GM12878 (cell line): Measurements from ENCODE around the gene ZNF512. TPM values are rescaled to one million over a fixed set of nuclear protein-coding genes. Genes with fewer than 3 reads are reported as not detected.

ENCODE experiments used
- ATAC-seq: fragments of 200-7000 bp; cut with Tn5 transposase; 3 replicates; pipeline ENCODE4 v1.9.1; 2020; ENCODE audit warnings: mild to moderate bottlenecking, moderate library complexity
- BruUV-seq: library from RNA; stranded (reverse); fragments of 400-500 nt; replicated peaks from 2 replicates; lab custom pipeline; 2021; lab: Mats Ljungman, UMichigan
- CTCF ChIA-PET: fragments of 300-600 bp; sonication (Branson Sonifier 250); formaldehyde crosslinking; extraction: SDS; loops from one replicate; lab custom pipeline; 2021; ENCODE audit warnings: inconsistent platforms; lab: Yijun Ruan, JAX
- POLR2A ChIA-PET: fragments of 350-600 bp; formaldehyde crosslinking; extraction: SDS; loops from one replicate; lab custom pipeline; 2021; ENCODE audit warnings: inconsistent platforms; lab: Charles Lee
- RAD21 ChIA-PET: fragments of 300-600 bp; sonication (Branson Sonifier 250); formaldehyde crosslinking; loops from one replicate; lab custom pipeline; 2023; ENCODE audit warnings: antibody characterized with exemption; ENCODE audit not compliant: unreplicated experiment; lab: Charles Lee
- SMC1A ChIA-PET: fragments of 300-600 bp; sonication (Branson Sonifier 250); formaldehyde crosslinking; loops from one replicate; lab custom pipeline; 2023; ENCODE audit not compliant: unreplicated experiment, uncharacterized antibody; lab: Charles Lee
- DNase-seq: peaks from one replicate; pipeline ENCODE4 v3.0.0-alpha.2; 2011; ENCODE audit warnings: low read depth, low spot score
- FAIRE-seq: peaks from 3 replicates; lab custom pipeline; 2011; peaks lifted over from hg19 to GRCh38; lab: Jason Lieb, UNC
- H2AFZ ChIP-seq: 2 replicates; pipeline ENCODE4 v1.6.0; 2011; ENCODE audit warnings: low read depth, low read length, control low read depth; ENCODE audit not compliant: control insufficient read depth
- H3K27ac ChIP-seq: 2 replicates; pipeline ENCODE4 v1.5.1; 2011; ENCODE audit warnings: control low read depth; ENCODE audit not compliant: control insufficient read depth, insufficient read depth
- H3K27me3 ChIP-seq, 2 experiments: replicated peaks in 1 of 2; 2 replicates each; pipeline versions ENCODE4 v1.6.0 to v1.6.1; 2011; ENCODE audit warnings: low read length in 1 of 2; ENCODE audit not compliant: control insufficient read depth in 2 of 2, insufficient read depth in 2 of 2
- H3K36me3 ChIP-seq, 2 experiments: 2 replicates each; pipeline ENCODE4 v1.5.1; 2011; ENCODE audit warnings: low read length in 1 of 2; ENCODE audit not compliant: control insufficient read depth in 2 of 2, insufficient read depth in 2 of 2
- H3K4me1 ChIP-seq: 2 replicates; pipeline ENCODE4 v1.6.1; 2011; ENCODE audit warnings: mild to moderate bottlenecking, low read length, moderate library complexity, mixed read lengths; ENCODE audit not compliant: control insufficient read depth, insufficient read depth
- H3K4me2 ChIP-seq: 2 replicates; pipeline ENCODE4 v1.6.0; 2011; ENCODE audit warnings: control low read depth; ENCODE audit not compliant: control insufficient read depth, insufficient read depth
- H3K4me3 ChIP-seq: fragments of 200-600 bp; sonication (generic); 2 replicates; pipeline ENCODE4 v1.5.1; 2016
- H3K79me2 ChIP-seq: 2 replicates; pipeline ENCODE4 v1.6.0; 2011; ENCODE audit warnings: low read length; ENCODE audit not compliant: control insufficient read depth, insufficient read depth
- H3K9ac ChIP-seq: 2 replicates; pipeline ENCODE4 v1.8.0; 2011; ENCODE audit warnings: low read length, control low read depth, mixed read lengths; ENCODE audit not compliant: control insufficient read depth, insufficient read depth
- H3K9me3 ChIP-seq: replicated peaks from 3 replicates; pipeline ENCODE4 v1.5.1; 2011; ENCODE audit warnings: mild to moderate bottlenecking, low read length; ENCODE audit not compliant: control insufficient read depth, insufficient read depth
- H4K20me1 ChIP-seq: 2 replicates; pipeline ENCODE4 v1.6.0; 2011; ENCODE audit not compliant: control insufficient read depth, insufficient read depth
- BCL3 ChIP-seq: IDR thresholded peaks from 2 replicates; pipeline ENCODE4 v1.6.1; 2011; ENCODE audit warnings: borderline replicate concordance, low read depth, mild to moderate bottlenecking, moderate library complexity, low read length; ENCODE audit not compliant: insufficient read depth, poor library complexity, severe bottlenecking
- E2F8 ChIP-seq: fragments of 450-650 bp; IDR thresholded peaks from 2 replicates; pipeline ENCODE4 v1.6.1; 2018; ENCODE audit warnings: mild to moderate bottlenecking, low read depth, moderate library complexity; ENCODE audit not compliant: partially characterized antibody
- EED ChIP-seq: sonication (generic); IDR thresholded peaks from 2 replicates; pipeline ENCODE4 v1.6.1; 2016; ENCODE audit warnings: antibody characterized with exemption, low read depth
- EGR1 ChIP-seq, 2 experiments: IDR thresholded peaks; 1 replicate in 1 of 2; 2 replicates in 1 of 2; pipeline ENCODE4 v1.6.1; 2011 to 2012; ENCODE audit warnings: low read depth in 2 of 2, low read length in 2 of 2, borderline replicate concordance in 1 of 2, mild to moderate bottlenecking in 1 of 2, moderate library complexity in 1 of 2
- HCFC1 ChIP-seq: fragments of 150-350 bp; IDR thresholded peaks from 2 replicates; pipeline ENCODE4 v1.6.1; 2014; ENCODE audit warnings: low read length
- IRF5 ChIP-seq: fragments of 450-650 bp; IDR thresholded peaks from 2 replicates; pipeline ENCODE4 v1.6.1; 2017; ENCODE audit warnings: borderline replicate concordance
- JUND ChIP-seq: IDR thresholded peaks from 2 replicates; pipeline ENCODE4 v1.6.1; 2012; ENCODE audit warnings: low read depth, mild to moderate bottlenecking, low read length, improper control_type of control experiment, moderate library complexity
- NFXL1 ChIP-seq: fragments of 450-650 bp; IDR thresholded peaks from 2 replicates; pipeline ENCODE4 v1.6.1; 2017; ENCODE audit warnings: antibody characterized with exemption, mild to moderate bottlenecking, borderline replicate concordance
- RAD21 ChIP-seq: IDR thresholded peaks from 2 replicates; pipeline ENCODE4 v1.6.1; 2011; ENCODE audit warnings: mild to moderate bottlenecking, low read depth, low read length, moderate library complexity; ENCODE audit not compliant: insufficient read depth
- SMC3 ChIP-seq: IDR thresholded peaks from 2 replicates; pipeline ENCODE4 v1.6.1; 2011; ENCODE audit warnings: low read length, improper control_type of control experiment, borderline replicate concordance
- ZNF24 ChIP-seq: fragments of 450-650 bp; IDR thresholded peaks from 2 replicates; pipeline ENCODE4 v1.6.1; 2017; ENCODE audit warnings: antibody characterized with exemption, mild to moderate bottlenecking
- WGBS: methylation state at CpG from one replicate; pipeline ENCODE4 v1.1.6; 2016; ENCODE audit warnings: low lambda C conversion rate; ENCODE audit not compliant: insufficient replicate concordance, insufficient coverage; ENCODE audit errors: missing lambda C conversion rate; 5-methylcytosine and 5-hydroxymethylcytosine counted together
- in situ Hi-C: fragments of 300-500 bp; cut with MboI; formaldehyde crosslinking; loops from 9 replicates; pipeline ENCODE4 v1.14.3; 2018; ENCODE audit warnings: mixed read lengths
- intact Hi-C: fragments of 100-400 bp; cut with micrococcal nuclease; formaldehyde crosslinking; loops from one replicate; pipeline ENCODE4 v1.14.2; 2022; ENCODE audit not compliant: unreplicated experiment
- polyA plus RNA-seq, 11 experiments: library from polyadenylated mRNA; depleted of rRNA in 4 of 11; unstranded in 6 of 11; stranded (reverse) in 5 of 11; fragments of >200 nt; fragmentation: Nextera tagmentation in 4 of 11; fragmentation: Illumina TruSeq in 1 of 11; extraction: Ambion mirVana in 4 of 11; extraction: Trizol in 1 of 11; gene quantifications; 1 replicate in 1 of 11; 2 replicates in 10 of 11; pipeline versions ENCODE4 v1.2.1 to v1.2.3, GENCODE V29; 2011 to 2016; ENCODE audit warnings: inconsistent platforms in 2 of 11, missing spikeins in 2 of 11, low read depth in 1 of 11
- total RNA-seq, 4 experiments: library from RNA; depleted of rRNA in 3 of 4; stranded (reverse); fragments of >200 nt in 3 of 4; fragmentation: Illumina TruSeq in 1 of 4; extraction: Trizol in 1 of 4; gene quantifications; 2 replicates each; pipeline versions ENCODE4 v1.2.1 to v1.2.3, GENCODE V29; 2013 to 2021

Gene ZNF512
- total and polyA plus RNA-seq, 10 of the 15 experiments (the other 5 are each of a cell fraction or from before 2014, with no cell fraction given), result 14.1 to 61.9 (median 31.2) TPM

- TF ChIP-seq BCL3, result no peak
- TF ChIP-seq NFXL1, result no peak
- TF ChIP-seq JUND, result no peak
- no peak for TF ChIP-seq ZNF24
- no peak for TF ChIP-seq RAD21
These were observed 69.5 kb downstream of the ZNF512 start (continued) for GRCh38 chr2:27652341-27652740.

- H3K4me1 ChIP-seq, result no peaks in the 10 kb centered on the region
- FAIRE-seq, result no peak
- H2AFZ ChIP-seq, result no peak overlapping the region
- no peaks in the 10 kb centered on the region for H4K20me1 ChIP-seq
- H3K9me3 ChIP-seq, result no peaks in the 10 kb centered on the region
- 85% methylated on average over 1 of the region's 1 CpG for WGBS
- H3K9ac ChIP-seq, result no peak overlapping the region
- RAD21 ChIA-PET, result no interaction called here
- H3K4me3 ChIP-seq, result no peak overlapping the region
- intact Hi-C loops (no loop called here), in situ Hi-C loops (no loop called here)
- peaks cover 2 to 39% of the 10 kb centered on the region in 2 experiments for H3K36me3 ChIP-seq
- no peaks in the 10 kb centered on the region for H3K79me2 ChIP-seq
- CTCF ChIA-PET, result interaction anchor here (3.1 kb wide), 1 partner anchor 30 kb away, joined by 16 read pairs; no protein-coding TSS in a partner anchor
- DNase-seq, result no peak
- no peaks in the 10 kb centered on the region for H3K27me3 ChIP-seq
- SMC1A ChIA-PET, result no interaction called here
- TF ChIP-seq EED, result no peak
- TF ChIP-seq E2F8, result no peak
- TF ChIP-seq EGR1 (IDR thresholded peaks at IDR 0.05; ENCODE audit: borderline replicate concordance in 1 of 2, low read depth in 2 of 2, low read length in 2 of 2), result no peak
- no peak for TF ChIP-seq IRF5
- no peak for TF ChIP-seq SMC3
- TF ChIP-seq HCFC1, result no peak
- H3K4me2 ChIP-seq, result no peak overlapping the region
- POLR2A ChIA-PET, result no interaction called here
- ATAC-seq, result no peak
- H3K27ac ChIP-seq, result no peak overlapping the region
- no TSS peak for BruUV-seq
These were observed 69.9 kb downstream of the ZNF512 start for GRCh38 chr2:27652790-27653189.
